Lower lobe of right lung (tissue), 2 donors: ENCODE results near the gene PHKG2. TPM values are rescaled to one million over a fixed set of nuclear protein-coding genes. Genes with fewer than 3 reads are reported as not detected.
A peak's percentile ranks its signal among the peaks of the same experiment; 100 is the strongest.

Source experiments
- ATAC-seq, 2 donors: fragments of 200-7000 bp; cut with Tn5 transposase; one replicate each; pipeline ENCODE4 v1.9.1; 2020 to 2022; ENCODE audit warnings: mild to moderate bottlenecking in 2 of 2, moderate library complexity in 2 of 2
- DNase-seq: peaks from one replicate; pipeline ENCODE4 v3.0.0-alpha.2; 2020
- H3K27ac ChIP-seq: fragments of 200-600 bp; one replicate; pipeline ENCODE4 v1.8.0; 2022
- H3K27me3 ChIP-seq: fragments of 200-600 bp; one replicate; pipeline ENCODE4 v1.8.0; 2022; ENCODE audit warnings: low read depth
- H3K36me3 ChIP-seq: fragments of 200-600 bp; one replicate; pipeline ENCODE4 v1.8.0; 2022; ENCODE audit warnings: mild to moderate bottlenecking
- H3K4me1 ChIP-seq: fragments of 200-600 bp; one replicate; pipeline ENCODE4 v1.8.0; 2022
- H3K4me3 ChIP-seq: fragments of 200-600 bp; one replicate; pipeline ENCODE4 v1.8.0; 2022; ENCODE audit warnings: mild to moderate bottlenecking
- H3K9me3 ChIP-seq: fragments of 200-600 bp; one replicate; pipeline ENCODE4 v1.8.0; 2022
- intact Hi-C: fragments of 100-400 bp; cut with DNase I; formaldehyde crosslinking; loops from one replicate; pipeline ENCODE4 v1.11.0; 2022
- total RNA-seq: library from RNA; stranded (reverse); fragmentation: NEBNext Ultra II Directional; extraction: Animal tissue kit (Norgen Biotek cat#: 25700); gene quantifications from one replicate; pipeline ENCODE4 v1.2.1, GENCODE V29; 2021
- TF ChIP-seq, protein P1 (sequence below): fragments of 200-600 bp; IDR thresholded peaks from one replicate; pipeline ENCODE4 v1.8.0; 2022; ENCODE audit warnings: antibody characterized with exemption, mild to moderate bottlenecking
- donor health status: DM: no; HTN: yes; CAD: no; lungs with severe emphysema.

PHKG2 gene
- total RNA-seq, 1 donor from 2014 or later = 25.5 TPM

- ATAC-seq = no peak
- H3K27ac ChIP-seq = peak overlapping the region; percentile 88
- no peak for DNase-seq
- H3K4me3 ChIP-seq = no peak overlapping the region
- no peaks in the 10 kb centered on the region for H3K9me3 ChIP-seq
- peaks cover 33% of the 10 kb centered on the region for H3K4me1 ChIP-seq
- intact Hi-C loops = no loop called here
- no peaks in the 10 kb centered on the region for H3K27me3 ChIP-seq
- H3K36me3 ChIP-seq = peaks cover 68% of the 10 kb centered on the region
- TF ChIP-seq, protein P1, sequence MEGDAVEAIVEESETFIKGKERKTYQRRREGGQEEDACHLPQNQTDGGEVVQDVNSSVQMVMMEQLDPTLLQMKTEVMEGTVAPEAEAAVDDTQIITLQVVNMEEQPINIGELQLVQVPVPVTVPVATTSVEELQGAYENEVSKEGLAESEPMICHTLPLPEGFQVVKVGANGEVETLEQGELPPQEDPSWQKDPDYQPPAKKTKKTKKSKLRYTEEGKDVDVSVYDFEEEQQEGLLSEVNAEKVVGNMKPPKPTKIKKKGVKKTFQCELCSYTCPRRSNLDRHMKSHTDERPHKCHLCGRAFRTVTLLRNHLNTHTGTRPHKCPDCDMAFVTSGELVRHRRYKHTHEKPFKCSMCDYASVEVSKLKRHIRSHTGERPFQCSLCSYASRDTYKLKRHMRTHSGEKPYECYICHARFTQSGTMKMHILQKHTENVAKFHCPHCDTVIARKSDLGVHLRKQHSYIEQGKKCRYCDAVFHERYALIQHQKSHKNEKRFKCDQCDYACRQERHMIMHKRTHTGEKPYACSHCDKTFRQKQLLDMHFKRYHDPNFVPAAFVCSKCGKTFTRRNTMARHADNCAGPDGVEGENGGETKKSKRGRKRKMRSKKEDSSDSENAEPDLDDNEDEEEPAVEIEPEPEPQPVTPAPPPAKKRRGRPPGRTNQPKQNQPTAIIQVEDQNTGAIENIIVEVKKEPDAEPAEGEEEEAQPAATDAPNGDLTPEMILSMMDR = no peak
These were observed 9.0 kb upstream of the PHKG2 start for GRCh38 chr16:30738984-30739951.

GRCh38 chr16:30740364-30741251 is 7.6 kb upstream of the PHKG2 start:
- DNase-seq = peak; percentile 91
- Histone ChIP-seq H3K4me1 (peaks cover 33% of the 10 kb centered on the region), H3K27me3 (no peaks in the 10 kb centered on the region), H3K36me3 (peaks cover 69% of the 10 kb centered on the region), H3K27ac (peak overlapping the region; percentile 88), H3K9me3 (no peaks in the 10 kb centered on the region), H3K4me3 (peak overlapping the region; percentile 37)
- peak; percentile 91 to 92 for ATAC-seq
- TF ChIP-seq, protein P1 = no peak
- intact Hi-C loops = no loop called here

DNA sequence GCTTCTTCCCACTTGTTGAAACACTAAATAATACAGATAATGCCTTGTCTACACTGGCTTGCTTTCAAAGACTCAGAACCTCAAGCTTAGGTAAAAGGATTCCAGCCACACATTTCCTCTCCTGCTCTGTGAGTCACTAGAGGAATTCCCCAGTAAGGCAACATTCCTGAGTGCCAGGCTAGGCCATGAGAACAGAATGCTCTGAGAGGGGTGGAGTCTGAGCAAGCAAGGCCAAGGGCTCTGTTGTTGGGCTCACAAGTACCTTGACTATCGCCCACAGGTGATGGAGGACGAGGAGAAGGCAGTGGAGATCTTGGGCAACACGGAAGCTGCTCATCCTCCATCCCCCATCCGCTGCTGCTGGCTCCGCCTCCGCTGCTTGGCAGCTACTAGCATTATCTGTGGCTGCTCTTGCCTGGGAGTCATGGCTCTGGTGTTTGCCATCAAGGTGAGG is 6.7 kb upstream of the PHKG2 start:
- intact Hi-C loops = no loop called here
- Histone ChIP-seq H3K27me3 (no peaks in the 10 kb centered on the region), H3K36me3 (peaks cover 61% of the 10 kb centered on the region), H3K4me3 (peak overlapping the region; percentile 24), H3K27ac (peak overlapping the region; percentile 88), H3K9me3 (no peaks in the 10 kb centered on the region), H3K4me1 (peaks cover 33% of the 10 kb centered on the region)
- TF ChIP-seq, protein P1 = no peak
- DNase-seq (peak; percentile 78), ATAC-seq (peak; percentile 92 to 93)

DNA sequence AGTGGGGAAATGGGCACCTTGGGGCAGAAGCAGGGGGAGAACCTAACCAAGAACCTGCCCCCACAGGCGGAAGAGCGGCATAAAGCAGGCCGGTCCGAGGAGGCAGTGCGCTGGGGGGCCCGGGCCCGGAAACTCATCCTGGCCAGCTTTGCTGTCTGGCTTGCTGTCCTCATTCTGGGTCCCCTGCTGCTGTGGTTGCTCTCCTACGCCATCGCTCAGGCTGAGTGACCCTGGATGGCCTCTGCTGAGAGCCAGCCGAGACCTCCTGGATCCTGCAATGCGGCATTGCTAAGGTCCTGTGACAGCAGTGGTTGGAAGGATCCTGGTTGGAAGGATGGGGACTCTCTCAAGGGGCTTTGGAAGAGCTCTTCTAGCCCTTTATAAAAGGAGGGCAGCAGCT is 4.5 kb upstream of the PHKG2 start:
- intact Hi-C loops = no loop called here
- DNase-seq (no peak), ATAC-seq (no peak)
- TF ChIP-seq, protein P1 = no peak
- Histone ChIP-seq H3K4me1 (peaks cover 40% of the 10 kb centered on the region), H3K36me3 (peaks cover 39% of the 10 kb centered on the region), H3K9me3 (no peaks in the 10 kb centered on the region), H3K27ac (no peak overlapping the region), H3K27me3 (no peaks in the 10 kb centered on the region), H3K4me3 (no peak overlapping the region)

- H3K36me3 ChIP-seq = peaks cover 34% of the 10 kb centered on the region
- ATAC-seq = no peak
These were observed 4.0 kb upstream of the PHKG2 start for GRCh38 chr16:30744183-30744582.

More at GRCh38 chr16:30744183-30744582, 4.0 kb upstream of the PHKG2 start:
- TF ChIP-seq, protein P1 = no peak
- Histone ChIP-seq H3K27me3 (no peaks in the 10 kb centered on the region), H3K4me1 (peaks cover 40% of the 10 kb centered on the region), H3K9me3 (no peaks in the 10 kb centered on the region), H3K27ac (no peak overlapping the region), H3K4me3 (no peak overlapping the region)
- intact Hi-C loops = no loop called here
- DNase-seq = no peak
